A549 treated with Hydrocortisone at 1 μM for 4 hours (cell line): ENCODE measurements around the gene LKAAEAR1. TPM values are rescaled to one million over a fixed set of nuclear protein-coding genes. Genes with fewer than 3 reads are reported as not detected.

Experiments used
- total RNA-seq: library from RNA; stranded (reverse); fragments of 200-300 nt; extraction: Qiagen RNA extraction; gene quantifications from 5 replicates; pipeline ENCODE4 v1.2.3, GENCODE V29; 2022

Gene LKAAEAR1, protein sequence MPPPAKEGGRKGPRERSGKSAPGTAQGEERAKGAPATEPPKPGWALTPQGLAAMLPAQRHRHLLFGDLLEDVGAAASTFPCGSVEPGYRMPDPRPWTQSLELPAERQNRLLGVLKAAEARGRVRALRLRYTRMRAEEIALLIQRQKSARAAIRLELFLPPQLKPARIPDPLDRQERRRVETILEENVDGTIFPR
- 0.48 to 2.2 TPM (median 1.8 TPM) in 5 replicates for total RNA-seq

DNA sequence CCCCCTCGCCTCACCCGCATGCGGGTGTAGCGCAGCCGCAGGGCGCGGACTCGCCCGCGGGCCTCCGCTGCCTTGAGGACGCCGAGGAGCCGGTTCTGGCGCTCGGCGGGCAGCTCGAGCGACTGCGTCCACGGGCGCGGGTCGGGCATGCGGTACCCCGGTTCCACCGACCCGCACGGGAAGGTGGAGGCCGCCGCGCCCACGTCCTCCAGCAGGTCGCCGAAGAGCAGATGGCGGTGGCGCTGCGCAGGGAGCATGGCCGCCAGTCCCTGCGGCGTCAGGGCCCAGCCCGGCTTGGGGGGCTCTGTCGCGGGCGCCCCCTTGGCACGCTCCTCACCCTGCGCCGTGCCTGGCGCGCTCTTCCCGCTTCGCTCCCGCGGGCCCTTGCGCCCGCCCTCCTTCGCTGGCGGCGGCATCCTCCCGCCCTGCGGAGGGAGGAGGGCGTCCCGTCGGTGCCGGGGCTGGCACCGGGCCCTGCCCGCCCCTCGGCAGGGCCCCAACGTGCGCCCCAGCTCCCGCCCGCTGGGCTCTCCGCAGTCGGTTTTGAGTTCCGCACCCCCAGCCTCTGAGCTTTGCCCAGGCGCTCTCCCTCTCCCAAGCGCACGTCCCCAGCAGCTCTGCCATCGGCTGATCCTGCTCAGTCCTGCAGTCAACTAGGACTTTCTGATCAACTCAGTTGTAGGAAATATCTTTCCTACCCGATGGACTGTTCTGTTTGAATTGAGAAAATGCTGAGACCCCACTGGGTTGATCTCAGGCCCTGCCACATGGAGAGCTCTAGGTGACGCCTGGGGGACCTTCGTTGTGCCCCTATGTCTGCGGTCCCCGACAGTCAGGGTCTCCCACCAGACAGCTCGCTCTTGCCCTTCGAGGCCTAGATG is at the start of gene LKAAEAR1:
Gene LKAAEAR1 (minus strand): TSS at position 595 of the 881 bp plus-strand sequence. CDS start 179 bp downstream, at position 416.

DNA sequence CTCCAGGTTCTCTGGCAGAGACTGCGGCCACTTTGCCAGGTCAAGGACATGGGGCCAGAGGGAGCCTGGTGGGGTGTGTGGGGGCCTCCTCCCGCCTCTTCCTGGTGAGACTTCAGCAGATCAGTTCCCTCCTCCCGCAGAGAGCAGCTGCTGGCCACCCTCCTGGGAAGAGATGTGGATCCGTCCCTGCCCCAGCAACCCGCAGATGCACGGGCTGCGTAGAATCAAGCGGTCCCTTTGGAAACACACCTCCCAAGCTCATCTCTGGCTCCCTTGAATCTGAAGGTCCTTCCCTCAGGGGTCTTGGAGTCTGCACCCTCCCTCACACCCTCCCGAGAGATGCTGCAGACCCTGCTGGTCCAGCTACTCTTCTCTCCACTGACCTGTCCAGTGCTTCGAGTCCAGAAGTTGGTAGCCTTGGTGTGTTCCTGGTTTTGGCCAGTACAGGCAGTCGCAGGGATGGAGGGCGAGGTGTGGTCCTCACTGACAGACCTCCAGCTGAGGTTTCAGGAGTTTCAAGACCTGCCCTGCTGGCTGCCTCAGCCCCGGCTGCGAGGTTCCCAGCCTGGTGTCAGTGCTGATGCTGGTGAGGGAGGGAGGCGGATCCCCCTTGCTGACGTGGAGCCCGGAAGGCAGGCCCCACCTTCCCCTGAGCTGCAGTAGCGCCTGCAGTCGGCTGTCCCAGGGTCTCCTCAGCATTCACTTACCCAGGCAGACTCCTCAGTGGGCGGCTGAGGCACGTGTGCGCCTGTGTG is 23.0 kb upstream of the LKAAEAR1 start, which contains the start of gene NPBWR2:
Gene NPBWR2 (minus strand): TSS at position 585 of the 755 bp plus-strand sequence. CDS start 734 bp downstream, outside the sequence.

DNA sequence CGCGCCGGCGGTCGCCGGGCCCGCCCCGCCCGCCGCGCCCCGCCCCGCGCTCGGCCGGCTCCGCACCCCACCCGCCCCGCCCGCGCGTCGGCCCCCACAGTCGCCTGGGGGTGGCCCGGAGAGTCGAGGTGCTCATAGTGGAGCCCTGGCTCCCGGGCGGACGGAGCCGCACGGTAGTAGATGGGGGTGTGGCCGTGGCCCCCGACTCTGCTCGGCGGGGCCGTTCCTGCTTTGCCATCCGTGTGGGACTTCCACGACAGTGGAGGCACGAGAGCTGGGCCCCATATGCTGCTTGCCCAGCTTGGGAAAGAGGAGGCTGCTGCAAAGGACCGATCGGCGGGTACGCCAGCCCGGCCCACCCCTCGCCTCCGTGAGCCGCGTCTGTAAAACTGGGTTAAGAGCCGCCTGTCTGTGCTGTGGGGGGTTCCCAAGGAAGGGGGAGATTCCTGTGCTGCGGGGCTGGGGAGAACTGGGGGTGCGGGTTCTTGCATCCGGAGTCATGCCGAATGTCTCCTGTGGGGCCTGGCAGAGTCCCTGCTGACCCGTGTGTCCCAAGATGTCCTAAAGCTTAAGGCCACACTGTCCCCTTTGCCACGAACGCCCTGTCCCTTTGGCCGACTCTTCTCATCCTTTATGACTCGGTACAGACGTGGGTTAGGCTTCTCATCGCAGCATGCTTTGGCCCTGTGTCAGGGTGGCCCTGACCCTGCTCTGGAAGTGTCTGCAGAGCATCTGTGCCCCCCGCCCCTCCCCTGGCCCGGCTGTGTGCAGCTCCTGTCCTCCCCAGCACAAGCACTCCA is 4.0 kb downstream of the LKAAEAR1 start, which contains the start of gene OPRL1:
Gene OPRL1 (plus strand): TSS at position 70 of the 800 bp plus-strand sequence. CDS start 12,639 bp downstream, outside the sequence.

DNA sequence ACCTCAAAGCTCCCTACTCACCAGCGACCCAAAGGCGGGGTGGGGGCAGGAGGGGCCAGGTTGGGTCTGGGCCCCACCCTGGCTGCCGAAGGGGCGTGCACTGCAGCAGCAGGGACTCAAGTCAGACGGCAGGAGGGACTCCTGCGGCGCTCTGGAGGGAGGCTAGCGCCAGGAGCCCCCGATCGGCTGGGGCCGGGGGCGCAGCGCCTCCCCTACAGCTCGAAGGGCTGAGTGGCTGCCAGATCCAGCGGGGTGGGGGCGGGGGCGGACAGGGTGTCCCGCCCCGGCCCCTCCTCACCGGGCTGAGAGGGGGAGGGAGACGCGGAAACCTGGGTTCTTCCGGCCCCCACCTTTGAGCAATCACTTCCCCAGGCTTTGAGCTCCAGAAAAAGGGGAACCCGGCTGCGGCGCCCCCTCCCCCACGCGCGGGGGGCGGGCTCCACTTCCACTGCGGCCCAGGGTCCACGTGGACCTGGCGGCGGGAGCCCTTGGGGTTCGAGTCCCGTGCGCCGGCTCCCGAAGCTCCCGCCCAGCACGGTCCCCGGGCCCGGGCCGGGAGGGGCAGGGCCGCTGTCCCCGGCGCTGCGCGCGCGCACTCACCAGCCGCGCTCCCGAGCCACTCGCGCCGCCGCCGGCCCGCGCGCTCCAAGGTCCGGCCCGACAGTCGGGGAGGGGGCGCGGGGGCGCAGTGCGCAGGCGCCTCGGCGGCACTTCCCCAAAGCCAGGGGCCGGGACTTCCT is 4.8 kb downstream of the LKAAEAR1 start, which contains the start of gene RGS19:
Gene RGS19 (minus strand): TSS at position 246 of the 740 bp plus-strand sequence. CDS start 2,632 bp downstream, outside the sequence.

DNA sequence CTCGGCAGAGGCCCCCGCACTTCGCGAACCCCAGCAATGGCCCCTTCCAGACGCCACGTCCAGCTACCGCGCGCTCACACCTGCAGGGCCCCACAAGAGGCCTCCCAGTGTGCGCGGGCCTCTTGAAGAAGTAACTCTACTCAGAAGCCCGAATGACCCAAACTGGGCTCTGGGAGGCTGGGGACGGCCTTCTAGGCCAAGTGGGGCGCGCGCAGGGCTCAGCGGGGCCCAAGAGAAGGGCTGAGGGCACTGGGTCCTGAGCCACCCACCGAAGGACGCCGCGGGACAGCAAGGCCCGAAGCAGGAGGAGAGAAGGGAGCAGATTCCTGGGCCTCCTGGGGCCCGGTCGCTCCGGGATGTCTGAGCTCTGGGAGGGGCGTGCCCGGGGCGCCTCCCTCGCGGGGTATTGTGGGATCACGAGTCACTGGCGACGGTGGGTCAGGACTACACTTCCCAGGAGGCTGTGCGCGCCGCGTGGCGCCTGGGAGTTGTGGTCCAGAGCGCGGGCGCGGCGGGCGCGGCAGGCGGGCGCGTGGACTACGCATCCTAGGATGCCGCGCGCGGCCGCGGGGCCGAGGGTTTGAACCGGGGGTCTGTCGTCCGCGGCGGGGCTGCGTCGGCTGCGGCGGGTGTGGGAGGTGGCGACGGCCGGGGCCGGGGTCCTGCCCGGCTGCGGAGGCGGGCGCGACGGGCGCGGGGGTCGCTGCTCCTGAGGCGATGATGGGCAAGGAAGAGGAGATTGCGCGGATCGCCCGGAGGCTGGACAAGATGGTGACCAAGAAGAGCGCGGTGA is 21.4 kb downstream of the LKAAEAR1 start, which contains the start of gene TCEA2:
Gene TCEA2 (plus strand): TSS at position 603 of the 793 bp plus-strand sequence. CDS start 115 bp downstream, at position 718.

DNA sequence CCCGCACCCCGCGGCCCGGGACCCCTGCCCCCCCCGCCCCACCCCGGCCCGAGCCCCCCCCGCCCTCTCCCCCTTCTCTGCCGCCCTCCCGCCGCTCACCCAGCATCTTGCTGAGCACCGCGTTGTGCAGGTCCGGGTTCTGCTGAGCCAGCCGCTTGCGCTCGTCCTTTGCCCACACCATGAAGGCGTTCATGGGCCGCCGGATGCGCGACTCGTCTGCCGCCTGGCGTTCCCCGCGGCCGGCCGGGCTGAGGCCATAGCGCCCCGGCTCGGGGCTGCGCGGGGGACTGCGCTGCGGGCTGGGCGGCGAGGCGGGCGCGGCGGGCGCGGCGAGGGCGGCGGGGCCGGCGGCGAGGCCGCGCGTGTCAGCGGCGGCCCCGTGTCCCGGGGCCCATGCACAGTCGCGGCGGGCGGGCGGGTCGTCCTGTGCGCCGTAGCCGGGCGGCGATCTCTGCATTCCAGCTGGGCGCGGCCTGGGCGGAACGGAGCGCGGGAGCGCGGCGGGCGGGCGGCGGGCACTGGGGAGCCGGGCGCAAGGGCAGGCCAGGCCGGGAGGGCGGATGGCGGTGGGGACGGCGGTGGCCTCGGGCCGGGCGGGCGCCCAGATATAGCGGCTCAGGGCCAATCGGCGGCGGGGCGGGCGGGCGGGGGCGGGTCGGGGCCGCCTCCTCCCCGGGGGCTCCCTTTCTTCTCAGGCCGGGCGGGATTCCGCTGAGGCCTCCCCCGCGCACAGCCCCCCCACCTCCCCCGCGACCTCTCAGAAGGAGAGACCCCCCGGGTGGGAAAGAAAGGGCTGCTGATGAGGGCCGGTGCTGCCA is 34.9 kb downstream of the LKAAEAR1 start, which contains the start of gene SOX18:
Gene SOX18 (minus strand): TSS at position 580 of the 818 bp plus-strand sequence. CDS start 123 bp downstream, at position 457.

DNA sequence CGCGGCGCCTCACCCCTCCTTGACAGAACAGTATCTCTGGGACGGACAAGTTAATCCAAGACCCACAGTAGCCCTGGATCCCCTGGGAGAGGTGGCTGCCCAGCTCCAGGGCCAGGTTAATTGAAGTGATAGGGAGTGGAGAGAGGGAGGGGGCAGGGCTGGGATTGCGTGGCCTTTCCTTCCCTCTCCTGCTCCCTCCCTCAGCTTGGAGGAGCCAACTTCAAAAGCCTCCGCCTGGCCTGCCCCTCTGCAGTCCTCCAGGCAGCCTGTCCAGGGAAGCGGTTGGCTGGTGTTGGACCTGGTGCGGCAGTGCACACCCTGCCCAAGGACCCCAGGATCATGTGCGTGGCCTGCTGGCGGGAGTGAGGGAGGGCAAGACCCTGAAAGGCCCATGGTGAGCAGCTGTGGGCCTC is 48.3 kb downstream of the LKAAEAR1 start, which contains the start of gene C20orf204:
Gene C20orf204 (plus strand): TSS at position 250 of the 413 bp plus-strand sequence. CDS start 142 bp downstream, at position 392.

Other genes starting within 250 kb of the LKAAEAR1 start
- gene ABHD16B, start 222.9 kb downstream of the LKAAEAR1 start, total RNA-seq = 0.08 to 0.13 TPM in 2 of 5 replicates, not detected in the others
- gene TPD52L2, start 219.1 kb downstream of the LKAAEAR1 start, total RNA-seq = 131 to 146 TPM (median 133 TPM) in 5 replicates
- gene DNAJC5, start 189.3 kb downstream of the LKAAEAR1 start, total RNA-seq = 27.2 to 30.6 TPM (median 28.7 TPM) in 5 replicates
- 25.7 to 34.2 TPM (median 31.7 TPM) in 5 replicates for gene UCKL1, start 128.0 kb downstream of the LKAAEAR1 start, total RNA-seq
- 10.4 to 12.9 TPM (median 12.1 TPM) in 5 replicates for gene ZNF512B, start 114.5 kb downstream of the LKAAEAR1 start, total RNA-seq
- not detected in 5 replicates for gene SAMD10, start 104.8 kb downstream of the LKAAEAR1 start, total RNA-seq
- 49.4 to 62.8 TPM (median 53.2 TPM) in 5 replicates for gene PRPF6, start 103.3 kb downstream of the LKAAEAR1 start, total RNA-seq
- gene C20orf204, start 48.2 kb downstream of the LKAAEAR1 start, total RNA-seq = 0.23 to 0.52 TPM (median 0.32 TPM) in 5 replicates
- 1.3 to 2.7 TPM (median 2.3 TPM) in 5 replicates for gene SOX18, start 34.8 kb downstream of the LKAAEAR1 start, total RNA-seq
- gene TCEA2, start 21.2 kb downstream of the LKAAEAR1 start, total RNA-seq = 26.0 to 48.5 TPM (median 44.8 TPM) in 5 replicates
- 29.7 to 38.9 TPM (median 36.5 TPM) in 5 replicates for gene RGS19, start 4.9 kb downstream of the LKAAEAR1 start, total RNA-seq
- gene OPRL1, start 4.3 kb downstream of the LKAAEAR1 start, total RNA-seq = 1.0 to 1.7 TPM (median 1.2 TPM) in 5 replicates
- gene NPBWR2, start 23.2 kb upstream of the LKAAEAR1 start, total RNA-seq = not detected in 5 replicates
- 0.08 to 0.35 TPM (median 0.15 TPM) in 5 replicates for gene MYT1, start 80.1 kb upstream of the LKAAEAR1 start, total RNA-seq
- gene PCMTD2, start 171.3 kb upstream of the LKAAEAR1 start, total RNA-seq = 8.6 to 13.4 TPM (median 12.1 TPM) in 5 replicates